GM18526 (cell line): Measurements from ENCODE around the gene PAPOLG.

Experiments
- POLR2A ChIP-seq: IDR thresholded peaks from 3 replicates; pipeline ENCODE4 v1.6.1; 2011; ENCODE audit not compliant: insufficient read length; ENCODE audit errors: extremely low read depth

PAPOLG gene

DNA sequence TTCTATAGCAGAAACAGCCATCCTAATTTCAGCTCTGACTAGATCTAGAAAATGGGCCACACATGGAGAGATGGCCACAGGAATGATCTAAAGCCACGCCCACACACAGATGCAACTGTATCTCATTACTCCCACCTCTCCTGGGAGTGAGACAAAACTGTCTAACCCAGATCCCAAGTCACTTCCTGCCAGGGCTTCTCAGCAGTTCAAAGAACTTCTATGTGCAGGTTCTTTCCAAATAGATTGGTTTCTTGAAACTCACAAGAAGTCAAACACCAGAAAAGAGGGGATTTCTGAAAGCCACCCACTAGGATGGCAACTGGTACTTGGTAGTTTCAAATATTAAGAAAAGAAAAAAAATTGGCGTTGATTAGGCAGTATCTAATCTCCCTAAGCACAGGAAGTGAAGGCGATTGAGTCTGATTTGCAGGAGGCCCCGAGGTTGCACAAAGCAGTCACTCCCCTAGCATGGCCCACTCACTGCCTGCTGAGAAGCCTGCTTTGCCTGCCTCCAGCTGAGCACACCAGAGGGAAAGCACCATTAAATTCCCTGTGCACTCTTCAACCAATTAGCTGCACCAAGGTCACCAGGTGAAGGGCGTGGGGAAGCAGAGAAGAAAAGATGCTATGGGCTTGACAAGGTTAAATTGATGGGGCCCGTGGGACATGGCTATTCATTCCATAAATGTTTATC is 51.1 kb downstream of the PAPOLG start:
- TF ChIP-seq POLR2A, result no peak

DNA sequence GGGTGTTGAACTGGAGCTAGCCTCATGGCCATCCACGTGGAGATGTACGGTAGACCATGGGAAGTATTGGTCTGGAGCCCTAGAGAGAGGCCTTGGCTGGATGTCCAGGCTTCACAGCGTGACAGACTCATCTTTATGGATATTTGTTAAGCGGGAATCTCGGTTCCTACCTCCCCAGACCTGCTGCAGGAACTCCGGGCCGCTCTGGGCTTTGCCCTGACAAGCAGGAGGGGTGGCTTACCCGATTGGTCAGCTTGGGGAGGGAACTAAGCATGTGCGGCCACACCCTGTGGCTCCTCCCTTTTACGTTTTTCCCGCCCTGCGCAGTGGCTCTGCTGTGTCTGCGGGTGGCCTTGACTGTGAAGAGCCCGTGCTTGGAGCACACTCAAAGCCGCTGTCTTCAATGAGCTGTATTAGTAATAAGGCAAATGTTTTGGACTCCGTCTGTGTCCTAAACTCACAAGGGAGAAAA is 52.3 kb downstream of the PAPOLG start:
- TF ChIP-seq POLR2A, result no peak

GRCh38 chr2:60811491-60812375 is 55.7 kb downstream of the PAPOLG start:
- TF ChIP-seq POLR2A, result no peak

DNA sequence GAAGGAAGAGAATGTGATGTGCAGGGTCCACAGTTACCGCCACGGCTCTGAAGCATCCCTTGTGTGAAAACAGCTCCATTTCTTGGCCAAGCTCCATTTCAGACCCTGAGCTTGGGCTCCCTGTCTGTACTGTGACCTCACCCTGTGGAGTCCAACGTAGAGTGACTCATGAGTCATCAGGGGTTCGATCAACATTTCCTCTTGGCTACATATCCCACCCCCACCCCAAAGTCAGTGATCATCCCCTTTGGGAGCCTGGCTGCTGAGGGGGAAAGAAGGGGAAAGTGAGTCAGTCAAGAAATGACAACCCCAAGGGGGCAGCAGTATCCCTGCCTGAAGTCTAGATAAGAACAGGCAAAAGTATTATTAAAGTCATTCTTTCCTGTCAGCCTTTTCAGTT is 62.2 kb downstream of the PAPOLG start:
- TF ChIP-seq POLR2A, result no peak

DNA sequence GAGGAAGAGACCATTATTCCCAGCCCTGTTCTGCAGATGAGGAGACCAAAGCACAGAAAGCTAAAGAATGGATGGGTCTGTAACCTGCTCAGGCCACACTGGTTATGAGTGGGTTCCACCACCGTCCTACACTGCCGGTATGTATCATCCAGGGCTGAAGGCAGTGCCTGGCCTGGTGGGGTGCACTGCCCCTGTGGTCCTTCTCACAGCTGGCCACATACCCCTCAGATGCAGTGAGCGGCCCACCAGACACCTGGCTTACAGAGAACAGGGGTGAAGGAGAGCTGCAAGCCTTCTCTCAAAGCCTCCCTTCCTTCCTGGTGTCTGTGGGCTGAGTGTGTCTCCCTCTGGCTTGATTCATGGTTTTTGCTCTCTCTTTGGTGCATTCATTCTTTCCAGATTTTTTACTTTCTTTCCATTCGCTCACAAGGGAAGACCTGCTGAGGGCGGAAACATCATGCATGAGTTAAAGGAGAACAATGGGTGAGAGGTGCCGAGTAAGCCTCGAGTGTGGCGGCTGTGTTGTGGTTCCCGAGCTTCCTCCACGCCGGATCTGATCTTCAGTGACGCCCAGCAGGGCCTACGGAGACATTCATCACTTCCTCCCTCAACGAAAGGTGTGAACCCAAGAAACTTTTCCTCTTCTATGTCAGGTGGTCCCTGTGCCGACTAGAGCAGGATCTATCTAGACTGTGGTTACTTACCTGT is 63.2 kb downstream of the PAPOLG start:
- no peak for TF ChIP-seq POLR2A

- no peak for TF ChIP-seq POLR2A
Observed at GRCh38 chr2:60819936-60820335, 63.9 kb downstream of the PAPOLG start.

GRCh38 chr2:60820416-60821132 is 64.5 kb downstream of the PAPOLG start:
- no peak for TF ChIP-seq POLR2A

- TF ChIP-seq POLR2A, result no peak
Observed at GRCh38 chr2:60821133-60821469, 65.0 kb downstream of the PAPOLG start.

- no peak for TF ChIP-seq POLR2A
Observed at GRCh38 chr2:60821587-60822302, 65.7 kb downstream of the PAPOLG start.

- TF ChIP-seq POLR2A, result no peak
Observed at GRCh38 chr2:60822987-60823386, 66.9 kb downstream of the PAPOLG start.

- TF ChIP-seq POLR2A, result no peak
Observed at GRCh38 chr2:60823694-60824305, 67.7 kb downstream of the PAPOLG start.

DNA sequence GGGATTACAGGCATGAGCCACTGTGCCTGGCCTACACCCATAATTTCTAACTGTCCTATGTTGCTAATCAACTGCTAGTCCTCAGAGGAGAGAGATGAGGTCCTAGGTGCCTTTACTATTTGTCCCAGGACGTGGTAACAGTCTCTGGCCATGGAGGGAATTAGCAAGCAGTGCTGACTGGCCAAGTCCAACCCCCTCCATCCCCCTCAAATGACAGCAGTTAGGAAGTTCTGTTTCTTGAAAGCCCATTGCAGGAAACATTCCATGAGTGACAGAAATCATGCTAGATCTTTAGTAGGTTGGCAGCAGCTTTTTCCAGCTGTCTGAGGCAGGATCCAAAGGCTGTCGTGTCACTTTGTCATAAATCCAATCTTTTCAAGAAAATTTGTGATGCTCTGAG is 69.6 kb downstream of the PAPOLG start:
- TF ChIP-seq POLR2A, result no peak

GRCh38 chr2:60826111-60826510 is 70.0 kb downstream of the PAPOLG start:
- no peak for TF ChIP-seq POLR2A

DNA sequence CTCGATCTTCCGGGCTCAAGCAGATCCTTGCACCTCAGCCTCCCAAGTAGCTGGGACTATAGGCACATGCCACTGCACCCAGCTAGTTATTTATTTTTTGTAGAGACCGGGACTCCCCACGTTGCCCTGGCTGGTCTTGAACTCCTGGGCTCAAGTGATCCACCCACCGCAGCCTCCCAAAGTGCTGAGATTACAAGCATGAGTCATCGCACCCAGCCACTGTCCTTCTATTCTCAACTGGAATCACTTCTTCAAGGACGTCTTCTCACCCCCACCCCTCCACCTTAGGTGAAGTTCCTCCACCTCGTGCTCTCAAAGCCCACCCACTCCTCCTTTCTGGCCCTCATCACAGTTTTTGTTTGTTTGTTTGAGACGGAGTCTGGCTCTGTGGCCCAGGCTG is 71.3 kb downstream of the PAPOLG start:
- no peak for TF ChIP-seq POLR2A
